Measurements from ENCODE around the gene GFRA3.

The GFRA3 gene

DNA sequence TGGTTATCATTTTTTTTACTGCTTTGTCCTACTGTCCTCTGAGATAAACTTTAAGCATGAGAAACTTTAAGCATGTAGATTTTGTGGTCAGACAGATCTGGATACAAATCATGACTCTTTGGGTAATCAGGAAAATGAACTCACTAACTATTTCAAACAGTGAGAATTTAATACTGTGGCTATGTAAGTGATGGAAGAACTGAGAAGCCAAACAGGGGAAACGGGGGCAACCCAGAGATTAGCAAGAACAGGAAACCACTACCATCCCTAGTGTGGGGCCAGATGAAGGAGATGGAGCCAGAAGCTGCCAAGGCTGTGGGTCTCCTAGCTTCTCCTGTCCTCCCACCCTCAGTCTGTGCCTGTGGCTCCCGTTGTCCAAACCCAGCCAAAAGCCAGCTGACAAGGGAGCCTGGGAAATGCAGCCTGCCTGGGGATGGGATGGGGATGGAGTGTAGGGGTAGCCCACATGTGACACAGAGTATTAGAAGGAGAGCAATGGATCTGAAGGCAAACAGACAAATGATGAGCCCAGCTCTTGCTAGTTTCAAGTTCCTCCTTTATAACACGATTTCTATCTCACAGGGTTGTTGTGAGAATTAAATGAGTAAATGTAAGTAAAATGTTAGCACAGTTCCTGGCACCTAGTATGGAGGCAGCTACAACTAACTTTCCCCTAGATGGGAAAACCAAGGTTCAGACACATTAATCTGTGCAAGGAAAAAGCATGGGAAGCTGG, 33.6 kb downstream of the GFRA3 start:
- Mint-ChIP-seq H3K27ac (no peak overlapping the region), H3K4me3 (peak overlapping the region; percentile 48), H3K4me1 (ENCODE audit: low read depth) (peaks cover 11% of the 10 kb centered on the region), H3K9me3 (no peaks in the 10 kb centered on the region), H3K36me3 (ENCODE audit: low read depth) (no peaks in the 10 kb centered on the region), H3K27me3 (ENCODE audit: low read depth) (peaks cover 46% of the 10 kb centered on the region)
- DNase-seq (ENCODE audit: low spot score): peak; percentile 17

DNA sequence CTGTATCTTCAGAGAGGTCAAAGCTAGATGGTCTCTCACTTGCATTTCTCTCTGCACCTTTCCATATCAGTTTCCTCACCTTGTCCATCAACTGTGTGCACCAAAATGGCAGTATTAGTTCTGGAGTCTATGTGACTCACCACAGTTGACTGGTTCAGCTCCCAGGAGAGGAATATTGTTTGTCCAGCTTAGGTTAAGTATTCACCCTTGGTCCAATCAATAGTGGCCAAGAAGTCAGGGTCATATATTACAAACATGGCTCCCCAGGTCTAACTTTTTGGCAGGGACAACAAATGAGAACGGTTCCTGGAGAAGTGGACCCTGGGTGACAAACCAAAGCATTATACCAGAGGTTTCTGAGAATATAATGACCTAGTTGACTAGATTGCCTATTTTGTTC, 36.4 kb downstream of the GFRA3 start:
- Mint-ChIP-seq H3K9me3 (no peaks in the 10 kb centered on the region), H3K36me3 (ENCODE audit: low read depth) (no peaks in the 10 kb centered on the region), H3K4me3 (no peak overlapping the region), H3K27me3 (ENCODE audit: low read depth) (peaks cover 37% of the 10 kb centered on the region), H3K27ac (no peak overlapping the region), H3K4me1 (ENCODE audit: low read depth) (peaks cover 11% of the 10 kb centered on the region)
- DNase-seq (ENCODE audit: low spot score): no peak

DNA sequence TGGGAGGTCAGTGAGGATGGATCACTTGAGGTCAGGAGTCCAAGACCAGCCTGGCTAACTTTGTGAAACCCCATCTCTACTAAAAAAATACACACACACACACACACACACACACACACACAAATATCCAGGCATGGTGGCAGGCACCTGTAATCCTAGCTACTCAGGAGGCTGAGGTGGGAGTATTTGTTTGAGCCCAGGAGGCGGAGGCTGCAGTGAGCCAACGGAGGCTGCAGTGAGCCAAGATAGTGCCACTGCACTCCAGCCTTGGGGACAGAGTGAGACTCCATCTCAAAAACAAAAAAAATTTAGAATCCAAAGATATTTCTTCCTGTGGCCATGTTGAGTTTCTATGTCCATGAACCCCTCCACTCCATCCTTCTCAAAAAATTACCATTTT, 39.8 kb downstream of the GFRA3 start:
- H3K9me3 Mint-ChIP-seq: no peaks in the 10 kb centered on the region
- H3K27me3 Mint-ChIP-seq (ENCODE audit: low read depth): peaks cover 16% of the 10 kb centered on the region
- H3K4me3 Mint-ChIP-seq: no peak overlapping the region
- H3K27ac Mint-ChIP-seq: no peak overlapping the region
- no peaks in the 10 kb centered on the region for H3K36me3 Mint-ChIP-seq (ENCODE audit: low read depth)
- no peaks in the 10 kb centered on the region for H3K4me1 Mint-ChIP-seq (ENCODE audit: low read depth)
- no peak for DNase-seq (ENCODE audit: low spot score)

GRCh38 chr5:138233280-138233679, 41.1 kb downstream of the GFRA3 start:
- Mint-ChIP-seq H3K9me3 (no peaks in the 10 kb centered on the region), H3K27me3 (ENCODE audit: low read depth) (peaks cover 10% of the 10 kb centered on the region), H3K36me3 (ENCODE audit: low read depth) (no peaks in the 10 kb centered on the region), H3K4me3 (no peak overlapping the region), H3K4me1 (ENCODE audit: low read depth) (no peaks in the 10 kb centered on the region), H3K27ac (no peak overlapping the region)
- DNase-seq (ENCODE audit: low spot score): no peak

GRCh38 chr5:138230981-138231589, 43.3 kb downstream of the GFRA3 start:
- Mint-ChIP-seq H3K4me1 (ENCODE audit: low read depth) (no peaks in the 10 kb centered on the region), H3K9me3 (peaks cover 2% of the 10 kb centered on the region)
- DNase-seq (ENCODE audit: low spot score): no peak

DNA sequence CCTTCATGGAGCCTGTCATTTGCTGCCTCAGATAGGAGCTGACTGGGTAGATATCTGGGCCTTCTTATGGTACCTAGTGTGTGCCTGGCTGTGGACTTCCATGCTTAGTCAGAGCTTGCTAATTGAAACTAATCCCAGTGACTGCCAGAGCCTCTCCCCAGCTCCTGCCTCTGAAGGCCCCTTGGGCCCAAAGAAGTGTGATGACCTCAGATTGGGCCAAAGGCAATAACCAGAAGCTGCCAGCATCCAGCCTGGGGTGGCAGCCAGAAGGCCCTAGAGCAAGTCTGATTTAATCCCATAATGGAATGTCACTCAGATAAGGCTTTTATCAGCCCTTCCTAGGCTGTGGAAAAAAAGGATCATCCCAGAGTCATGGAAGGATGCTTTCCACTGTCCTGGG, 44.2 kb downstream of the GFRA3 start:
- peaks cover 6% of the 10 kb centered on the region for H3K9me3 Mint-ChIP-seq
- H3K27me3 Mint-ChIP-seq (ENCODE audit: low read depth): peaks cover 10% of the 10 kb centered on the region
- H3K4me1 Mint-ChIP-seq (ENCODE audit: low read depth): no peaks in the 10 kb centered on the region
- no peak for DNase-seq (ENCODE audit: low spot score)
- no peak overlapping the region for H3K27ac Mint-ChIP-seq
- H3K4me3 Mint-ChIP-seq: no peak overlapping the region
- no peaks in the 10 kb centered on the region for H3K36me3 Mint-ChIP-seq (ENCODE audit: low read depth)

More at GRCh38 chr5:138230981-138231589, 43.3 kb downstream of the GFRA3 start:
- no peaks in the 10 kb centered on the region for H3K36me3 Mint-ChIP-seq (ENCODE audit: low read depth)
- H3K27me3 Mint-ChIP-seq (ENCODE audit: low read depth): peaks cover 10% of the 10 kb centered on the region
- H3K4me3 Mint-ChIP-seq: no peak overlapping the region
- no peak overlapping the region for H3K27ac Mint-ChIP-seq

GRCh38 chr5:138229387-138229786, 45.0 kb downstream of the GFRA3 start:
- Mint-ChIP-seq H3K9me3 (peaks cover 6% of the 10 kb centered on the region), H3K4me1 (ENCODE audit: low read depth) (no peaks in the 10 kb centered on the region), H3K27me3 (ENCODE audit: low read depth) (peaks cover 12% of the 10 kb centered on the region), H3K36me3 (ENCODE audit: low read depth) (no peaks in the 10 kb centered on the region), H3K27ac (no peak overlapping the region), H3K4me3 (no peak overlapping the region)
- no peak for DNase-seq (ENCODE audit: low spot score)

DNA sequence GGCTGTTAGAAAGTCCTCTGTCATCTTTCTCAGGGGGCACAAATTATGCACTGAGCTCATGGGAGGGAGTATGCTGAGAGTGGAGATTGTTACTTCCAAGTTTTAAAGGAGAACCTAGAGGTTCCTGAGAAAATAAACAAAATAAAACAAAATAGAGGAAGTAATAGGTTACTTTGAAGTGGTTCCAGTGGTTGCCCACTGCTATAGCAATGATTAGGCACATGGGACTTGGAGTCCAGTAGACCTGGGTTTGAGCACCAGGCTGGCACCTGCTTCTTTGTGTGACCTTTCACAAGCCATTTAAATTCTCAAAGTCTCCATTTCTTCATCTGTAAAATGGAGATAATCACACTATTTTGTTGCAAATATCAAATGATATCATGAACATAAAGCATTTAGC, 47.5 kb downstream of the GFRA3 start:
- Mint-ChIP-seq H3K27me3 (ENCODE audit: low read depth) (peaks cover 23% of the 10 kb centered on the region), H3K36me3 (ENCODE audit: low read depth) (no peaks in the 10 kb centered on the region), H3K4me3 (no peak overlapping the region), H3K27ac (no peak overlapping the region), H3K4me1 (ENCODE audit: low read depth) (peaks cover 5% of the 10 kb centered on the region), H3K9me3 (peaks cover 6% of the 10 kb centered on the region)
- no peak for DNase-seq (ENCODE audit: low spot score)

DNA sequence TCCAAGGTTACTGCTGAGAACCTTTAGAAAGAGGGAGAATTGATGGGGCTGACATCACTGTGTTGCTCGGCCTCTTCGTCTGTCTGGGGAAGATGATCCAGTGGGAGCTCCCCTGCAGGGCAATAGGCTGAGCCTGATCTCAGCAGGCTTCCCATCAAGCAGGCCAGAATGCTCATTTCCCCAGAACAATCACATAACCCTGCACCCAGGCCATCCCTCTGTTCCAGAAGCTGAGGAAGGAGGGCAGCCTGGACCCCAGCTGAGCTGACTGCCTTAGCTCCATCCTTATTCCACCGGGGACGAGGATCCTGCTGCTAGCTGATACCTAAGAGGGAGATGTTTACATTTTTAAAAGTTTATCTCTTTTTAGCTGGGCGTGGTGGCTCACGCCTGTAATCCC, 49.7 kb downstream of the GFRA3 start:
- Mint-ChIP-seq H3K27me3 (ENCODE audit: low read depth) (peaks cover 20% of the 10 kb centered on the region), H3K4me3 (no peak overlapping the region), H3K9me3 (peaks cover 6% of the 10 kb centered on the region), H3K36me3 (ENCODE audit: low read depth) (no peaks in the 10 kb centered on the region), H3K4me1 (ENCODE audit: low read depth) (peaks cover 5% of the 10 kb centered on the region), H3K27ac (no peak overlapping the region)
- DNase-seq (ENCODE audit: low spot score): no peak

GRCh38 chr5:138223532-138223931, 50.9 kb downstream of the GFRA3 start:
- Mint-ChIP-seq H3K4me1 (ENCODE audit: low read depth) (peaks cover 5% of the 10 kb centered on the region), H3K27ac (no peak overlapping the region), H3K4me3 (no peak overlapping the region), H3K36me3 (ENCODE audit: low read depth) (no peaks in the 10 kb centered on the region), H3K27me3 (ENCODE audit: low read depth) (peaks cover 21% of the 10 kb centered on the region), H3K9me3 (peaks cover 6% of the 10 kb centered on the region)
- DNase-seq (ENCODE audit: low spot score): no peak

GRCh38 chr5:138216799-138217198, 57.6 kb downstream of the GFRA3 start:
- Mint-ChIP-seq H3K4me1 (ENCODE audit: low read depth) (peaks cover 10% of the 10 kb centered on the region), H3K4me3 (no peak overlapping the region), H3K36me3 (ENCODE audit: low read depth) (peaks cover 5% of the 10 kb centered on the region), H3K9me3 (no peaks in the 10 kb centered on the region), H3K27ac (no peak overlapping the region), H3K27me3 (ENCODE audit: low read depth) (peaks cover 3% of the 10 kb centered on the region)
- DNase-seq (ENCODE audit: low spot score): no peak

- H3K27ac Mint-ChIP-seq: peak within 1 kb of the TSS; percentile 97
- H3K4me3 Mint-ChIP-seq: peak within 1 kb of the TSS; percentile 99
- H3K27me3 Mint-ChIP-seq (ENCODE audit: low read depth): no peaks in the 10 kb centered on the region
- peaks cover 9% of the 10 kb centered on the region for H3K36me3 Mint-ChIP-seq (ENCODE audit: low read depth)
- peak; percentile 91 for DNase-seq (ENCODE audit: low spot score)
- peaks cover 18% of the 10 kb centered on the region for H3K4me1 Mint-ChIP-seq (ENCODE audit: low read depth)
- no peaks in the 10 kb centered on the region for H3K9me3 Mint-ChIP-seq
Observed at GRCh38 chr5:138213161-138214029, 61.0 kb downstream of the GFRA3 start, which contains the start of gene CDC23. Gene CDC23 (minus strand): TSS chr5:138213323. CDS start chr5:138213312, 11 bp downstream.

DNA sequence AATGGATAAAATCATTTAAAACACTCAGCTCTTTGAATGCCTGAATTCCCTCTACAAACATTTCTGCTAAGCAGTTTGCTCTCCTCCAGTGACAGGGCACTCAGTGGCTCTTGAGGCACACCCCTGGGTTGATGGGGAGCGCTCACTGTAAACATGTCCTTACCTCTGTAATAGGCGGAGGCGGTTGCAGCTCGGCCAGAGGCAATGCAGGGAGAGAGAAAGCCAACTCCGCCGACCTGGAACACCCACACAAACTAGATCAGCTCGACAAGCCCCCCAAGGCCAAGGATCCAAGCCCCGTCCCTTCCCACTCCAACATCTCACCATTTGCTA, 61.6 kb downstream of the GFRA3 start:
- H3K36me3 Mint-ChIP-seq (ENCODE audit: low read depth): peaks cover 12% of the 10 kb centered on the region
- H3K4me1 Mint-ChIP-seq (ENCODE audit: low read depth): peaks cover 20% of the 10 kb centered on the region
- no peaks in the 10 kb centered on the region for H3K9me3 Mint-ChIP-seq
- peak overlapping the region; percentile 99 for H3K4me3 Mint-ChIP-seq
- H3K27ac Mint-ChIP-seq: peak overlapping the region; percentile 97
- no peak for DNase-seq (ENCODE audit: low spot score)
- no peaks in the 10 kb centered on the region for H3K27me3 Mint-ChIP-seq (ENCODE audit: low read depth)

- H3K4me1 Mint-ChIP-seq (ENCODE audit: low read depth): peaks cover 20% of the 10 kb centered on the region
- H3K27ac Mint-ChIP-seq: peak overlapping the region; percentile 26
- DNase-seq (ENCODE audit: low spot score): no peak
- H3K36me3 Mint-ChIP-seq (ENCODE audit: low read depth): peaks cover 12% of the 10 kb centered on the region
- H3K9me3 Mint-ChIP-seq: no peaks in the 10 kb centered on the region
- peak overlapping the region; percentile 66 for H3K4me3 Mint-ChIP-seq
- no peaks in the 10 kb centered on the region for H3K27me3 Mint-ChIP-seq (ENCODE audit: low read depth)
Observed at GRCh38 chr5:138210985-138211384, 63.4 kb downstream of the GFRA3 start.

Data from T-helper 2 cell treated with Interferon-gamma antibody and Interleukin-4, amounts not matched to agents 5 μg/mL and 100 μg/mL, for 36 hours (primary cell).